ENCODE measurements around the gene PANK2.

PANK2 gene

GRCh38 chr20:3927486-3928291 lies 38.5 kb downstream of the PANK2 start:
- TF ChIP-seq GATA2 (IDR thresholded peaks at IDR 0.05; ENCODE audit: low read depth, low read length), result no peak
- no peak for TF ChIP-seq GATA3 (IDR thresholded peaks at IDR 0.05; ENCODE audit: low read depth, low read length)

- no peak for TF ChIP-seq GATA2 (IDR thresholded peaks at IDR 0.05; ENCODE audit: low read depth, low read length)
- no peak for TF ChIP-seq GATA3 (IDR thresholded peaks at IDR 0.05; ENCODE audit: low read depth, low read length)
Observed at GRCh38 chr20:3929713-3930060, 40.5 kb downstream of the PANK2 start.

GRCh38 chr20:3930265-3931206 lies 41.3 kb downstream of the PANK2 start:
- TF ChIP-seq GATA2 (IDR thresholded peaks at IDR 0.05; ENCODE audit: low read depth, low read length) (no peak), GATA3 (IDR thresholded peaks at IDR 0.05; ENCODE audit: low read depth, low read length) (no peak)

- TF ChIP-seq GATA3 (IDR thresholded peaks at IDR 0.05; ENCODE audit: low read depth, low read length), result no peak
- no peak for TF ChIP-seq GATA2 (IDR thresholded peaks at IDR 0.05; ENCODE audit: low read depth, low read length)
Observed at GRCh38 chr20:3931664-3932063, 42.5 kb downstream of the PANK2 start.

GRCh38 chr20:3932277-3932676 lies 43.1 kb downstream of the PANK2 start:
- TF ChIP-seq GATA3 (IDR thresholded peaks at IDR 0.05; ENCODE audit: low read depth, low read length) (no peak), GATA2 (IDR thresholded peaks at IDR 0.05; ENCODE audit: low read depth, low read length) (no peak)

- TF ChIP-seq GATA2 (IDR thresholded peaks at IDR 0.05; ENCODE audit: low read depth, low read length) (no peak), GATA3 (IDR thresholded peaks at IDR 0.05; ENCODE audit: low read depth, low read length) (no peak)
Observed at GRCh38 chr20:3932681-3933080, 43.5 kb downstream of the PANK2 start.

- TF ChIP-seq GATA3 (IDR thresholded peaks at IDR 0.05; ENCODE audit: low read depth, low read length), result no peak
- no peak for TF ChIP-seq GATA2 (IDR thresholded peaks at IDR 0.05; ENCODE audit: low read depth, low read length)
Observed at GRCh38 chr20:3933218-3933617, 44.0 kb downstream of the PANK2 start.

- TF ChIP-seq GATA2 (IDR thresholded peaks at IDR 0.05; ENCODE audit: low read depth, low read length) (no peak), GATA3 (IDR thresholded peaks at IDR 0.05; ENCODE audit: low read depth, low read length) (no peak)
Observed at GRCh38 chr20:3934624-3935023, 45.4 kb downstream of the PANK2 start.

GRCh38 chr20:3935295-3935955 lies 46.2 kb downstream of the PANK2 start:
- TF ChIP-seq GATA2 (IDR thresholded peaks at IDR 0.05; ENCODE audit: low read depth, low read length) (no peak), GATA3 (IDR thresholded peaks at IDR 0.05; ENCODE audit: low read depth, low read length) (no peak)

GRCh38 chr20:3935956-3936340 lies 46.8 kb downstream of the PANK2 start:
- TF ChIP-seq GATA2 (IDR thresholded peaks at IDR 0.05; ENCODE audit: low read depth, low read length) (no peak), GATA3 (IDR thresholded peaks at IDR 0.05; ENCODE audit: low read depth, low read length) (no peak)

GRCh38 chr20:3937618-3938017 lies 48.4 kb downstream of the PANK2 start:
- no peak for TF ChIP-seq GATA3 (IDR thresholded peaks at IDR 0.05; ENCODE audit: low read depth, low read length)
- no peak for TF ChIP-seq GATA2 (IDR thresholded peaks at IDR 0.05; ENCODE audit: low read depth, low read length)

- TF ChIP-seq GATA2 (IDR thresholded peaks at IDR 0.05; ENCODE audit: low read depth, low read length) (no peak), GATA3 (IDR thresholded peaks at IDR 0.05; ENCODE audit: low read depth, low read length) (no peak)
Observed at GRCh38 chr20:3940905-3941304, 51.7 kb downstream of the PANK2 start.

GRCh38 chr20:3964719-3965118 lies 75.5 kb downstream of the PANK2 start:
- TF ChIP-seq GATA3 (IDR thresholded peaks at IDR 0.05; ENCODE audit: low read depth, low read length) (no peak), GATA2 (IDR thresholded peaks at IDR 0.05; ENCODE audit: low read depth, low read length) (no peak)

- TF ChIP-seq GATA2 (IDR thresholded peaks at IDR 0.05; ENCODE audit: low read depth, low read length) (no peak), GATA3 (IDR thresholded peaks at IDR 0.05; ENCODE audit: low read depth, low read length) (no peak)
Observed at GRCh38 chr20:3966571-3966970, 77.4 kb downstream of the PANK2 start.

Data from SH-SY5Y (cell line).